Body of pancreas (tissue), 4 donors: ENCODE data around the gene UTP25. TPM values are rescaled to one million over a fixed set of nuclear protein-coding genes. Genes with fewer than 3 reads are reported as not detected.

Experiments used
- ATAC-seq: fragments of 150-250 bp; one replicate; pipeline ENCODE4 v1.9.1; 2016
- DNase-seq, 4 donors: peaks; one replicate each; pipeline ENCODE4 v3.0.0-alpha.2; 2019
- H3K27ac ChIP-seq, 4 donors: fragments of 200-600 bp; sonication (generic); 1 replicate in 3 of 4; 2 replicates in 1 of 4; pipeline versions ENCODE4 v1.5.1 to v1.6.1; 2016 to 2019; ENCODE audit warnings: mild to moderate bottlenecking in 1 of 4, mixed read lengths in 1 of 4, moderate library complexity in 1 of 4
- H3K27me3 ChIP-seq, 2 donors: fragments of 200-600 bp; sonication (generic); one replicate each; pipeline ENCODE4 v1.6.0; 2016; ENCODE audit warnings: mild to moderate bottlenecking in 1 of 2
- H3K36me3 ChIP-seq, 2 donors: fragments of 200-600 bp; sonication (generic); replicated peaks in 1 of 2; 2 replicates each; pipeline ENCODE4 v1.5.1; 2016; ENCODE audit warnings: low read depth in 2 of 2; ENCODE audit not compliant: insufficient read depth in 1 of 2
- H3K4me1 ChIP-seq: fragments of 200-600 bp; sonication (generic); one replicate; pipeline ENCODE4 v1.6.0; 2016
- H3K4me3 ChIP-seq, 2 donors: fragments of 200-600 bp; sonication (generic); 1 replicate in 1 of 2; 2 replicates in 1 of 2; pipeline ENCODE4 v1.5.1; 2016 to 2019
- H3K9me3 ChIP-seq, 3 donors: fragments of 200-600 bp; sonication (generic); 1 replicate in 2 of 3; 2 replicates in 1 of 3; pipeline ENCODE4 v1.5.1; 2016
- POLR2A ChIP-seq, 3 donors: fragments of 450-650 bp; IDR thresholded peaks; one replicate each; pipeline ENCODE4 v1.6.1; 2016; ENCODE audit warnings: antibody characterized with exemption in 3 of 3, mild to moderate bottlenecking in 2 of 3
- WGBS, 2 donors: methylation state at CpG; one replicate each; pipeline ENCODE4 v1.1.5; 2017; 5-methylcytosine and 5-hydroxymethylcytosine counted together
- intact Hi-C: fragments of 100-400 bp; cut with DNase I; formaldehyde crosslinking; loops from one replicate; pipeline ENCODE4 v1.15.1; 2023
- total RNA-seq, 2 donors: library from RNA; depleted of rRNA; stranded (reverse); fragments of >200 nt; gene quantifications; one replicate each; pipeline ENCODE4 v1.1.0, GENCODE V29; 2016
- TF ChIP-seq, protein P1 (sequence below), 7 experiments: fragments of 450-650 bp in 4 of 7; fragments of 200-600 bp in 3 of 7; sonication (generic) in 3 of 7; IDR thresholded peaks; one replicate each; pipeline ENCODE4 v1.5.1; 2016 to 2019; ENCODE audit warnings: antibody characterized with exemption in 7 of 7

Gene UTP25
- total RNA-seq, 2 donors from 2014 or later: 2.0 to 5.7 TPM

DNA sequence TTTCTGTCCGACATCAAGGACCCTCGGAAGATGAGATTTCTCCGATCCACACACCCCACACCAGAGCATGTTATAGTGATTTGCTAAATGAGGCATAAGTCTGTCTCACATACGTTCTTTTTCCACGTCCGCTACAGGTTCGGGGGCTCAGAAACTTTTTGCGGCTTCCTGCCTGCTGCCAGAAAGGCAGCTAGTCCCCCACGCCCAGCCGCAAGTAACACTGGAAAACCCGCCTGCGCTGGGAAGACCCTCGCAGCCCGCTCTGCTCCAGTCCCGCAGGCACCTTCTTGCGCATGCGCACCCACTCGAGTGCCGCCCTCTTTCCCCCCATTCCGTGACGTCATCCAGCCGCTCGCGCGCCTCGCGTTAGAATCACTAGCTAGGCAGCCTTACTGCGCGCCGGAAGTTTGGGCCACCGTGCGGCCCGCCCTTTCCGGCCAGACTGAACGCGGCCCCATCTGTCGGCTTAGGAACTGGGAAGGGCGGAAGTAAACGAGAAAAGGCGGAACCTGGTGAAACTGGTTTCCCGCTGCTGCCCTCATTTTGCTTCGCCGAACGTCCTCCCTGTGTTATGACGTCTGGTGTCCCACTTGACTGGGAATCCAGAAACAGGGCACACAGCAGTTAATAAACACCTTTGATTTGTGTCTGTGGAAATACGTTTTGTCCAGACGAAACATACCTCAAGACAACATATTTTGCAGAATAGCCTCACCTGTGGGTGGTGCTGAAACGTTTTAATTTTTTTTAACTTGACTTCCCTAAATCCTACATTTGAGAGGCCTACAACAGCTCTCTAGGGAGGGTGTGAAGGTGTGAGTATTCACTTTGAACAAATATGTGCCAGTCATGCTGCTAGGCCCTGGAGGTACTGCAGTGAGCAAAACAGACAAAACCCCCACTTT lies 43.3 kb upstream of the UTP25 start, which contains the start of gene C1orf74:
Gene C1orf74 (minus strand): TSS at position 295 of the 905 bp plus-strand sequence. CDS start 925 bp downstream, outside the sequence.
- Histone ChIP-seq H3K4me3 (peak within 1 kb of the TSS; percentile 26 to 46), H3K27ac (peak within 1 kb of the TSS; percentile 71 to 89 (median 81)), H3K9me3 (no peaks in the 10 kb centered on the region), H3K4me1 (peaks cover 38% of the 10 kb centered on the region), H3K36me3 (peaks cover 4 to 9% of the 10 kb centered on the region in 2 donors), H3K27me3 (no peaks in the 10 kb centered on the region)
- peak; percentile 99 for DNase-seq
- intact Hi-C loops: no loop called here
- peak; percentile 98 for ATAC-seq
- WGBS, 2 donors: 3 to 6% methylated on average over 20 to 48 of the region's 48 CpGs
- TF ChIP-seq, protein P1, sequence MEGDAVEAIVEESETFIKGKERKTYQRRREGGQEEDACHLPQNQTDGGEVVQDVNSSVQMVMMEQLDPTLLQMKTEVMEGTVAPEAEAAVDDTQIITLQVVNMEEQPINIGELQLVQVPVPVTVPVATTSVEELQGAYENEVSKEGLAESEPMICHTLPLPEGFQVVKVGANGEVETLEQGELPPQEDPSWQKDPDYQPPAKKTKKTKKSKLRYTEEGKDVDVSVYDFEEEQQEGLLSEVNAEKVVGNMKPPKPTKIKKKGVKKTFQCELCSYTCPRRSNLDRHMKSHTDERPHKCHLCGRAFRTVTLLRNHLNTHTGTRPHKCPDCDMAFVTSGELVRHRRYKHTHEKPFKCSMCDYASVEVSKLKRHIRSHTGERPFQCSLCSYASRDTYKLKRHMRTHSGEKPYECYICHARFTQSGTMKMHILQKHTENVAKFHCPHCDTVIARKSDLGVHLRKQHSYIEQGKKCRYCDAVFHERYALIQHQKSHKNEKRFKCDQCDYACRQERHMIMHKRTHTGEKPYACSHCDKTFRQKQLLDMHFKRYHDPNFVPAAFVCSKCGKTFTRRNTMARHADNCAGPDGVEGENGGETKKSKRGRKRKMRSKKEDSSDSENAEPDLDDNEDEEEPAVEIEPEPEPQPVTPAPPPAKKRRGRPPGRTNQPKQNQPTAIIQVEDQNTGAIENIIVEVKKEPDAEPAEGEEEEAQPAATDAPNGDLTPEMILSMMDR (IDR thresholded peaks at IDR 0.05): peak in 3 of 7 experiments; percentile 5 to 33 (median 7)
- peak; percentile 32 to 81 (median 79) for TF ChIP-seq POLR2A (IDR thresholded peaks at IDR 0.05)

DNA sequence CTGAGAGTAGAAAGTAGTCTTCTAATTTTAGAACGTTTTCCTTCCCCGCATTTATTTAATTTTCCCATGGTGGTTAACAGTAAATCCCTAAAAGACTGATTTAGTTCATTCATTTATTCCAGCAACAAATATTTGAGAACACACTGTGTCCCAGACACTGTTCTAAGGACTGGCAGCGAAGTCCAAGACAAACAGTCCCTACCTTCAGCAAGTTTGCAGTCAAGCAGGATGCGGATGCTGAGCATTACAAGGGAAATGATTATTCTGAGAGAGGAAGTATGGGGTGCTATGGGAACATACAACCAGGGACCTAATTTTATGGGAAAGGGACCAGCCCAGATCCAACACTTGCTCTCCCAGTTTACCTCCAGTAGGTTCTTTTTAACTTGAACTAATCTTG lies 42.2 kb upstream of the UTP25 start:
- TF ChIP-seq POLR2A (IDR thresholded peaks at IDR 0.05): no peak
- TF ChIP-seq, protein P1 (IDR thresholded peaks at IDR 0.05): no peak
- Histone ChIP-seq H3K27ac (peak overlapping the region in 2 of 4 donors; percentile 3 to 89), H3K36me3 (peaks cover 7 to 19% of the 10 kb centered on the region in 2 donors), H3K9me3 (no peaks in the 10 kb centered on the region), H3K27me3 (no peaks in the 10 kb centered on the region), H3K4me3 (no peak overlapping the region), H3K4me1 (peaks cover 38% of the 10 kb centered on the region)
- WGBS, 2 donors: 96 to 97% methylated on average over 4 of the region's 4 CpGs
- no peak for DNase-seq
- intact Hi-C loops: no loop called here
- no peak for ATAC-seq

DNA sequence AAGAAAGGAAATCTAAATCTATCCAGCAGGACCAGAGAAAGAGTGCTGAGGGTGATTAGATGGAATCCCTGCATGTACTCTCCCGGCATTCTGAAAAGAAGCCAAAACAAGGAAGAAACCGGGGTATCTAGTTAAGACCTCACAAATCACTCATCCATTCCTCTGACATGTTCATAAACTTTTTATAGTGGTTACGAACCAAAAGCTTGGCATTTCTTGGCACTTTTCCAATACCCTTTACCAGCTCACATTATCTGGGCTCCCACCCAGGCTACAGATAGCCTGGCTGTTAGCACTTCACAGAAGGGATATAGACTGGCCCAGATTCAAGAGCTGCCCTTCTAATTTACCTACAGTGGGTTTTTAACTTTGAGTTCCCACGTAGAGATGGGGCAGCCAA lies 41.6 kb upstream of the UTP25 start:
- H3K27ac ChIP-seq: peak overlapping the region in 2 of 4 donors; percentile 66 to 81
- ATAC-seq: no peak
- H3K36me3 ChIP-seq: peaks cover 9 to 19% of the 10 kb centered on the region in 2 donors
- no peak for DNase-seq
- 66 to 82% methylated on average over 4 of the region's 4 CpGs for WGBS, 2 donors
- no peak for TF ChIP-seq POLR2A (IDR thresholded peaks at IDR 0.05)
- TF ChIP-seq, protein P1 (IDR thresholded peaks at IDR 0.05): no peak
- no peaks in the 10 kb centered on the region for H3K27me3 ChIP-seq
- intact Hi-C loops: no loop called here
- peaks cover 38% of the 10 kb centered on the region for H3K4me1 ChIP-seq
- H3K4me3 ChIP-seq: no peak overlapping the region
- H3K9me3 ChIP-seq: no peaks in the 10 kb centered on the region

DNA sequence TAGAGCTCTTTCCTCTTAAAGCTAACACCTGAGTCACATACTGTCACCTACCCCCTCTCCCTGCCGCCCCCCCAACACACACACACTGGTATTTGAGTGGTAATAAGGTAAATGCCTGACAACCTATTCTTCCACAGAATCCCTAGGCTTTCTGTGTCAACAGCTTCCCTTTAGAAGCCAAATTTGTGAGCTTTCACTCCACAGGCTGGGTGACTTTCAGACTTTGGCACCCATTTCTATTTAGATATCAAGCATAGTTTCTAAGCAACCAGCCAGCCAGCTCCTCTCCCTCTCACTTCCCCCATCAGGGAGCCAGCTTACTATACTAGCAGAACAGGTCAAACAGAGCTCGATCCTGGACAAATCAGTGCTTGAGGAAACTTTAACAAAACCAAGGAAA lies 40.2 kb upstream of the UTP25 start:
- H3K9me3 ChIP-seq: no peaks in the 10 kb centered on the region
- TF ChIP-seq, protein P1 (IDR thresholded peaks at IDR 0.05): no peak
- TF ChIP-seq POLR2A (IDR thresholded peaks at IDR 0.05): no peak
- H3K4me3 ChIP-seq: no peak overlapping the region
- no peaks in the 10 kb centered on the region for H3K27me3 ChIP-seq
- 15 to 31% methylated on average over 2 of the region's 2 CpGs for WGBS, 2 donors
- H3K36me3 ChIP-seq: peaks cover 12 to 20% of the 10 kb centered on the region in 2 donors
- H3K4me1 ChIP-seq: peaks cover 38% of the 10 kb centered on the region
- intact Hi-C loops: no loop called here
- ATAC-seq: peak; percentile 77
- peak overlapping the region in 3 of 4 donors; percentile 66 to 81 (median 73) for H3K27ac ChIP-seq
- peak; percentile 72 to 91 (median 80) for DNase-seq
